HepG2 (cell line): ENCODE data around the gene HDAC3. TPM values are rescaled to one million over a fixed set of nuclear protein-coding genes. Genes with fewer than 3 reads are reported as not detected.

ENCODE experiments used
- ATAC-seq: fragments of 200-7000 bp; cut with Tn5 transposase; 3 replicates; pipeline ENCODE4 v1.9.1; 2020; ENCODE audit warnings: mild to moderate bottlenecking, moderate library complexity
- BruUV-seq: library from RNA; stranded (reverse); fragments of 400-500 nt; replicated peaks from 2 replicates; lab custom pipeline; 2021; lab: Mats Ljungman, UMichigan
- CTCF ChIA-PET: fragments of 300-600 bp; formaldehyde crosslinking; extraction: SDS; loops from one replicate; lab custom pipeline; 2021; ENCODE audit warnings: low total read pairs, inconsistent platforms, low intra/inter-chr PET ratio; lab: Yijun Ruan, JAX
- POLR2A ChIA-PET: fragments of 350-600 bp; sonication (Branson Sonifier 250); formaldehyde crosslinking; loops from one replicate; lab custom pipeline; 2020; ENCODE audit warnings: antibody characterized with exemption, inconsistent platforms; lab: Yijun Ruan, JAX
- DNase-seq: peaks from one replicate; pipeline ENCODE4 v3.0.0-alpha.2; 2015; ENCODE audit warnings: low spot score
- FAIRE-seq: peaks from 3 replicates; lab custom pipeline; 2011; peaks lifted over from hg19 to GRCh38; lab: Jason Lieb, UNC
- H2AFZ ChIP-seq: one replicate; pipeline ENCODE4 v1.6.1; 2011; ENCODE audit warnings: low read length, inconsistent platforms
- H3K27ac ChIP-seq: fragments of 300-600 bp; 3 replicates; pipeline ENCODE4 v1.8.0; 2011; ENCODE audit warnings: mixed run types, mild to moderate bottlenecking, mixed read lengths, low read length, inconsistent platforms; ENCODE audit not compliant: insufficient read depth; ENCODE audit errors: extremely low read length
- H3K27me3 ChIP-seq, 2 experiments: fragments of 200-600 bp in 1 of 2; 2 replicates in 1 of 2; 3 replicates in 1 of 2; pipeline versions ENCODE4 v1.6.0 to v1.8.0; 2011; ENCODE audit warnings: low read length in 2 of 2, mild to moderate bottlenecking in 2 of 2, moderate library complexity in 2 of 2, inconsistent platforms in 1 of 2; ENCODE audit not compliant: insufficient read depth in 2 of 2, control insufficient read depth in 1 of 2
- H3K36me3 ChIP-seq, 2 experiments: fragments of 200-600 bp in 1 of 2; replicated peaks in 1 of 2; 2 replicates in 1 of 2; 3 replicates in 1 of 2; pipeline versions ENCODE4 v1.5.1 to v1.8.0; 2011; ENCODE audit warnings: low read length in 2 of 2, inconsistent platforms in 1 of 2; ENCODE audit not compliant: insufficient read depth in 2 of 2, control insufficient read depth in 1 of 2
- H3K4me1 ChIP-seq: 2 replicates; pipeline ENCODE4 v1.5.1; 2012; ENCODE audit warnings: low read length, inconsistent platforms; ENCODE audit not compliant: insufficient read depth
- H3K4me2 ChIP-seq: 2 replicates; pipeline ENCODE4 v1.6.0; 2011; ENCODE audit warnings: low read depth, low read length, inconsistent platforms
- H3K4me3 ChIP-seq, 3 experiments: fragments of 200-600 bp in 1 of 3; sonication (generic), shearing (Covaris generic) in 1 of 3; replicated peaks in 1 of 3; 2 replicates each; pipeline ENCODE4 v1.5.1; 2011 to 2016; ENCODE audit warnings: low read length in 3 of 3, inconsistent platforms in 2 of 3, low read depth in 2 of 3, mild to moderate bottlenecking in 2 of 3, control low read depth in 1 of 3, mixed read lengths in 1 of 3; ENCODE audit not compliant: insufficient read depth in 1 of 3
- H3K79me2 ChIP-seq: one replicate; pipeline ENCODE4 v1.6.1; 2011; ENCODE audit warnings: low read length, inconsistent platforms; ENCODE audit not compliant: insufficient read depth
- H3K9ac ChIP-seq: 2 replicates; pipeline ENCODE4 v1.6.0; 2011; ENCODE audit warnings: mild to moderate bottlenecking, low read depth, low read length, inconsistent platforms; ENCODE audit not compliant: insufficient read depth
- H3K9me3 ChIP-seq: 2 replicates; pipeline ENCODE4 v1.5.1; 2012; ENCODE audit warnings: mild to moderate bottlenecking, low read length
- H4K20me1 ChIP-seq: 2 replicates; pipeline ENCODE4 v1.6.0; 2011; ENCODE audit warnings: inconsistent platforms, mild to moderate bottlenecking, low read length, moderate library complexity; ENCODE audit not compliant: insufficient read depth
- ARID2 ChIP-seq: sonication (generic); formaldehyde crosslinking; IDR thresholded peaks from 2 replicates; pipeline ENCODE4 v1.8.1; 2022; ENCODE audit warnings: mild to moderate bottlenecking, missing genetic modification reagents, borderline replicate concordance
- ARID5B ChIP-seq: IDR thresholded peaks from 2 replicates; pipeline ENCODE4 v1.4.0; 2020; ENCODE audit warnings: mild to moderate bottlenecking, missing genetic modification reagents
- ARNT ChIP-seq: fragments of 450-650 bp; IDR thresholded peaks from 2 replicates; pipeline ENCODE4 v1.6.1; 2017
- ARNTL ChIP-seq: sonication (generic); formaldehyde crosslinking; IDR thresholded peaks from 2 replicates; pipeline ENCODE4 v1.4.0; 2020; ENCODE audit warnings: mild to moderate bottlenecking, missing genetic modification reagents
- GPN1 ChIP-seq: sonication (generic); formaldehyde crosslinking; IDR thresholded peaks from 2 replicates; pipeline ENCODE4 v1.5.1; 2020; ENCODE audit warnings: missing genetic modification reagents, borderline replicate concordance
- HOXA9 ChIP-seq: sonication (generic); formaldehyde crosslinking; IDR thresholded peaks from 2 replicates; pipeline ENCODE4 v1.8.1; 2022; ENCODE audit warnings: missing genetic modification reagents, mild to moderate bottlenecking, moderate library complexity, borderline replicate concordance
- JARID2 ChIP-seq: sonication (generic); formaldehyde crosslinking; IDR thresholded peaks from 2 replicates; pipeline ENCODE4 v1.8.1; 2023; ENCODE audit warnings: missing genetic modification reagents, inconsistent platforms; ENCODE audit not compliant: insufficient replicate concordance
- KMT2B ChIP-seq: IDR thresholded peaks from 2 replicates; pipeline ENCODE4 v1.6.1; 2016; ENCODE audit warnings: missing genetic modification reagents, missing compliant biosample characterization
- NFE2L2 ChIP-seq: fragments of 150-350 bp; IDR thresholded peaks from 2 replicates; pipeline ENCODE4 v1.6.1; 2014; ENCODE audit warnings: low read length
- RBFOX2 ChIP-seq: fragments of 200-400 bp; formaldehyde crosslinking; IDR thresholded peaks from 2 replicates; pipeline ENCODE4 v1.6.1; 2017; ENCODE audit warnings: low read depth, mild to moderate bottlenecking, low read length
- SNAI1 ChIP-seq: sonication (generic); formaldehyde crosslinking; IDR thresholded peaks from 2 replicates; pipeline ENCODE4 v1.5.0; 2020; ENCODE audit warnings: mild to moderate bottlenecking, missing genetic modification reagents, borderline replicate concordance
- TFE3 ChIP-seq: IDR thresholded peaks from 2 replicates; pipeline ENCODE4 v1.6.1; 2016
- WIZ ChIP-seq: sonication (generic); formaldehyde crosslinking; IDR thresholded peaks from 2 replicates; pipeline ENCODE4 v1.5.1; 2020; ENCODE audit warnings: mild to moderate bottlenecking, missing genetic modification reagents
- ZBTB49 ChIP-seq: sonication (generic); formaldehyde crosslinking; IDR thresholded peaks from 2 replicates; pipeline ENCODE4 v1.4.0; 2020; ENCODE audit warnings: missing genetic modification reagents, borderline replicate concordance
- ZFP82 ChIP-seq: sonication (generic); formaldehyde crosslinking; IDR thresholded peaks from 2 replicates; pipeline ENCODE4 v1.5.1; 2020; ENCODE audit warnings: mild to moderate bottlenecking, missing genetic modification reagents, borderline replicate concordance
- ZNF501 ChIP-seq: sonication (generic); formaldehyde crosslinking; IDR thresholded peaks from 2 replicates; pipeline ENCODE4 v1.5.1; 2020; ENCODE audit warnings: mild to moderate bottlenecking, moderate library complexity, missing genetic modification reagents
- WGBS: methylation state at CpG from one replicate; pipeline ENCODE4 v1.1.6; 2017; ENCODE audit warnings: low lambda C conversion rate; 5-methylcytosine and 5-hydroxymethylcytosine counted together
- in situ Hi-C: cut with HindIII; loops from 2 replicates; pipeline ENCODE4 v1.10.0; 2017; ENCODE audit warnings: low pct_unique_long_range_greater_than_20kb; ENCODE audit not compliant: extremely low pct_ligation_motif_present
- intact Hi-C: fragments of 100-400 bp; cut with micrococcal nuclease; formaldehyde crosslinking; loops from one replicate; pipeline ENCODE4 v1.10.0; 2022; ENCODE audit not compliant: unreplicated experiment
- polyA plus RNA-seq, 8 experiments: library from polyadenylated mRNA; depleted of rRNA in 3 of 8; stranded (reverse) in 7 of 8; unstranded in 1 of 8; fragments of >200 nt; fragmentation: Illumina TruSeq in 4 of 8; extraction: Trizol in 4 of 8; gene quantifications; 2 replicates each; pipeline versions ENCODE4 v1.2.1 to v1.2.3, GENCODE V29; 2011 to 2016; ENCODE audit warnings: low read depth in 4 of 8, missing spikeins in 1 of 8, mixed read lengths in 1 of 8; ENCODE audit not compliant: insufficient read depth in 1 of 8
- total RNA-seq, 5 experiments: library from RNA; depleted of rRNA; stranded (reverse); fragments of >200 nt; fragmentation: Illumina TruSeq; extraction: Trizol; gene quantifications; 2 replicates each; pipeline ENCODE4 v1.2.3, GENCODE V29; 2016; ENCODE audit warnings: low read depth in 1 of 5

The HDAC3 gene
- total and polyA plus RNA-seq, 2 of the 13 experiments (the other 11 are each of a cell fraction or from before 2014, with no cell fraction given): 84.0 to 94.1 TPM

- in situ Hi-C loops: no loop called here
- Histone ChIP-seq H3K4me1 (peaks cover 45% of the 10 kb centered on the region), H3K27me3 (no peaks in the 10 kb centered on the region), H3K9me3 (no peaks in the 10 kb centered on the region), H3K79me2 (peaks cover 37% of the 10 kb centered on the region), H2AFZ (no peak within 1 kb of the TSS), H3K4me2 (peak within 1 kb of the TSS; percentile 74), H3K9ac (peak within 1 kb of the TSS; percentile 83), H3K27ac (peak within 1 kb of the TSS; percentile 87), H3K36me3 (peaks cover 11 to 21% of the 10 kb centered on the region in 2 experiments), H3K4me3 (peak within 1 kb of the TSS; percentile 84 to 95 (median 88)), H4K20me1 (no peaks in the 10 kb centered on the region)
- peak; percentile 92 for DNase-seq
- ATAC-seq: peak; percentile 94
- intact Hi-C loops: loop anchor here (1.0 kb wide), 2 partner anchors 11 to 27 kb away; no protein-coding TSS in a partner anchor
- WGBS: 37% methylated on average over 4 of the region's 70 CpGs
- ChIA-PET POLR2A (interaction anchor here (0.9 to 3.5 kb wide), 7 partner anchors 10 to 298 kb away, joined by 3 to 53 read pairs (median 6); partner anchors contain the start of genes FCHSD1, HDAC3, RELL2 and TAF7), CTCF (interaction anchor here (0.7 to 3.0 kb wide), 4 partner anchors 18 to 55 kb away, joined by 5 to 67 read pairs (median 6); partner anchors contain the start of genes HDAC3 and RELL2)
- BruUV-seq: no TSS peak
- FAIRE-seq: peak; percentile 85
- TF ChIP-seq RBFOX2: peak; percentile 90
- TF ChIP-seq ZNF501 (CRISPR knock-in tag): peak; percentile 76
- TF ChIP-seq HOXA9 (CRISPR knock-in tag): no peak
- no peak for TF ChIP-seq JARID2
- 0 out of 2 replicates have a peak, but pooled peaks have one; percentile 39 for TF ChIP-seq WIZ (CRISPR knock-in tag)
- peak; percentile 31; the same call in 1 of the 2 replicates for TF ChIP-seq TFE3 (CRISPR knock-in tag)
- peak; percentile 77 for TF ChIP-seq ARID5B (CRISPR knock-in tag)
- TF ChIP-seq GPN1 (CRISPR knock-in tag): 0 out of 2 replicates have a peak, but pooled peaks have one; percentile 8
- TF ChIP-seq ARNTL (CRISPR knock-in tag): peak; percentile 82
- no peak for TF ChIP-seq ARNT
- TF ChIP-seq ZFP82: peak; percentile 57; the same call in 1 of the 2 replicates
- no peak for TF ChIP-seq ZBTB49 (CRISPR knock-in tag)
- no peak for TF ChIP-seq ARID2 (CRISPR knock-in tag)
- no peak for TF ChIP-seq NFE2L2
- TF ChIP-seq SNAI1 (CRISPR knock-in tag): peak; percentile 82; the same call in 1 of the 2 replicates
- peak; percentile 85 for TF ChIP-seq KMT2B (CRISPR knock-in tag)
These were observed 17.7 kb downstream of the HDAC3 start, which contains the start of gene DIAPH1 for GRCh38 chr5:141618804-141619554. TSS of gene DIAPH1 (minus strand) at chr5:141619000. CDS start at chr5:141618914, 86 bp downstream.
